B cell (primary cell): ENCODE results near the gene ZNF445. TPM values are rescaled to one million over a fixed set of nuclear protein-coding genes. Genes with fewer than 3 reads are reported as not detected.

Experiments used
- ATAC-seq: fragments of 200-7000 bp; cut with Tn5 transposase; one replicate; pipeline ENCODE4 v1.10.0; 2021; ENCODE audit warnings: low read depth, mild to moderate bottlenecking, moderate number of reproducible peaks, moderate library complexity
- CTCF ChIA-PET: fragments of 350-600 bp; sonication (Branson Sonifier 250); formaldehyde crosslinking; loops from one replicate; lab custom pipeline; 2021; ENCODE audit warnings: antibody characterized with exemption, inconsistent platforms; lab: Charles Lee
- POLR2A ChIA-PET: fragments of 350-600 bp; sonication (Branson Sonifier 250); formaldehyde crosslinking; loops from one replicate; lab custom pipeline; 2021; ENCODE audit warnings: antibody characterized with exemption; lab: Charles Lee
- DNase-seq: peaks from one replicate; pipeline ENCODE4 v3.0.0; 2013
- H2AFZ ChIP-seq: 2 replicates; pipeline ENCODE4 v1.6.1; 2012; ENCODE audit warnings: mild to moderate bottlenecking, low read depth, low read length; ENCODE audit not compliant: insufficient read depth, poor library complexity, severe bottlenecking
- H3K27ac ChIP-seq, 2 donors: 1 replicate in 1 of 2; 2 replicates in 1 of 2; pipeline ENCODE4 v1.5.1; 2012 to 2013; ENCODE audit warnings: low read length in 2 of 2, mild to moderate bottlenecking in 2 of 2, moderate library complexity in 1 of 2
- H3K27me3 ChIP-seq, 4 experiments: fragments of 200-600 bp in 1 of 4; sonication (generic) in 1 of 4; replicated peaks in 1 of 4; 1 replicate in 2 of 4; 2 replicates in 2 of 4; pipeline versions ENCODE4 v1.6.1 to v1.7.0; 2013 to 2016; ENCODE audit warnings: low read length in 3 of 4, mild to moderate bottlenecking in 2 of 4, mixed read lengths in 1 of 4, moderate library complexity in 1 of 4; ENCODE audit not compliant: insufficient read depth in 4 of 4, control insufficient read depth in 3 of 4; ENCODE audit errors: control extremely low read depth in 1 of 4
- H3K36me3 ChIP-seq, 2 experiments: replicated peaks in 1 of 2; 1 replicate in 1 of 2; 2 replicates in 1 of 2; pipeline versions ENCODE4 v1.6.1 to v1.7.1; 2013; ENCODE audit warnings: low read length in 1 of 2; ENCODE audit not compliant: insufficient read depth in 2 of 2, control insufficient read depth in 1 of 2; ENCODE audit errors: control extremely low read depth in 1 of 2, extremely low read depth in 1 of 2
- H3K4me1 ChIP-seq, 2 donors: fragments of 200-600 bp in 1 of 2; sonication (generic) in 1 of 2; 1 replicate in 1 of 2; 2 replicates in 1 of 2; pipeline versions ENCODE4 v1.5.1 to v1.6.1; 2013 to 2017; ENCODE audit warnings: low read length in 2 of 2; ENCODE audit not compliant: control insufficient read depth in 2 of 2, insufficient read depth in 2 of 2
- H3K4me2 ChIP-seq: replicated peaks from 2 replicates; pipeline ENCODE3; 2012; ENCODE audit warnings: mild to moderate bottlenecking, low read depth, low read length; ENCODE audit not compliant: poor library complexity, severe bottlenecking
- H3K4me3 ChIP-seq, 5 experiments: fragments of 200-600 bp in 1 of 5; sonication (generic) in 1 of 5; 1 replicate in 3 of 5; 2 replicates in 2 of 5; pipeline versions ENCODE4 v1.5.1 to v1.7.0; 2011 to 2016; ENCODE audit warnings: low read length in 4 of 5, mild to moderate bottlenecking in 4 of 5, low read depth in 2 of 5, control low read depth in 1 of 5, moderate library complexity in 1 of 5; ENCODE audit not compliant: insufficient read depth in 1 of 5; ENCODE audit errors: control extremely low read depth in 1 of 5, extremely low read depth in 1 of 5
- H3K79me2 ChIP-seq: fragments of 200-600 bp; sonication (generic); one replicate; pipeline ENCODE4 v1.6.0; 2016; ENCODE audit warnings: low read length; ENCODE audit not compliant: control insufficient read depth, insufficient read depth
- H3K9ac ChIP-seq: fragments of 200-600 bp; sonication (generic); 2 replicates; pipeline ENCODE4 v1.6.1; 2017; ENCODE audit warnings: mild to moderate bottlenecking, low read length, moderate library complexity
- H3K9me3 ChIP-seq, 3 donors: one replicate each; pipeline versions ENCODE4 v1.6.1 to v1.7.1; 2013; ENCODE audit warnings: low read length in 2 of 3; ENCODE audit not compliant: control insufficient read depth in 2 of 3, insufficient read depth in 1 of 3; ENCODE audit errors: control extremely low read depth in 1 of 3
- H4K20me1 ChIP-seq: 2 replicates; pipeline ENCODE4 v1.6.0; 2012; ENCODE audit warnings: mild to moderate bottlenecking, low read length; ENCODE audit not compliant: insufficient read depth, control insufficient read depth, poor library complexity, severe bottlenecking
- H3K27ac Mint-ChIP-seq: one replicate; pipeline ENCODE4 v1.8.0; 2021; ENCODE audit warnings: mixed read lengths
- H3K27me3 Mint-ChIP-seq: one replicate; pipeline ENCODE4 v1.8.0; 2021; ENCODE audit warnings: mixed read lengths
- H3K4me1 Mint-ChIP-seq: one replicate; pipeline ENCODE4 v1.8.0; 2021; ENCODE audit warnings: mixed read lengths
- H3K4me3 Mint-ChIP-seq: one replicate; pipeline ENCODE4 v1.8.0; 2021; ENCODE audit warnings: mixed read lengths
- H3K9me3 Mint-ChIP-seq: one replicate; pipeline ENCODE4 v1.8.0; 2022; ENCODE audit warnings: mixed read lengths; ENCODE audit not compliant: insufficient read depth
- EZH2 ChIP-seq: IDR thresholded peaks from 2 replicates; pipeline ENCODE4 v1.6.1; 2012; ENCODE audit warnings: borderline replicate concordance, low read depth, mild to moderate bottlenecking, moderate library complexity, low read length; ENCODE audit not compliant: insufficient read depth, poor library complexity, severe bottlenecking
- WGBS: methylation state at CpG from one replicate; pipeline ENCODE4 v1.1.5; 2013; ENCODE audit warnings: missing lambda C conversion rate; ENCODE audit not compliant: insufficient coverage; 5-methylcytosine and 5-hydroxymethylcytosine counted together
- intact Hi-C: fragments of 100-400 bp; cut with micrococcal nuclease; formaldehyde crosslinking; loops from one replicate; pipeline ENCODE4 v1.10.0; 2022
- polyA plus RNA-seq: library from polyadenylated mRNA; depleted of rRNA; stranded (reverse); fragments of >200 nt; gene quantifications from 2 replicates; pipeline ENCODE4 v1.2.3, GENCODE V29; 2012
- total RNA-seq, 2 donors: library from RNA; stranded (reverse); fragments of 120-200 nt in 1 of 2; gene quantifications; 1 replicate in 1 of 2; 2 replicates in 1 of 2; pipeline versions ENCODE4 v1.2.3 to v1.2.4, GENCODE V29; 2013 to 2022
- TF ChIP-seq, protein P1 (sequence below): fragments of 200-600 bp; IDR thresholded peaks from one replicate; pipeline ENCODE4 v1.8.0; 2022; ENCODE audit warnings: antibody characterized with exemption, mild to moderate bottlenecking

The ZNF445 gene
- total and polyA plus RNA-seq, 2 donors (not counting 1 experiment from before 2014, with no cell fraction given), result 2.6 to 29.7 TPM

DNA sequence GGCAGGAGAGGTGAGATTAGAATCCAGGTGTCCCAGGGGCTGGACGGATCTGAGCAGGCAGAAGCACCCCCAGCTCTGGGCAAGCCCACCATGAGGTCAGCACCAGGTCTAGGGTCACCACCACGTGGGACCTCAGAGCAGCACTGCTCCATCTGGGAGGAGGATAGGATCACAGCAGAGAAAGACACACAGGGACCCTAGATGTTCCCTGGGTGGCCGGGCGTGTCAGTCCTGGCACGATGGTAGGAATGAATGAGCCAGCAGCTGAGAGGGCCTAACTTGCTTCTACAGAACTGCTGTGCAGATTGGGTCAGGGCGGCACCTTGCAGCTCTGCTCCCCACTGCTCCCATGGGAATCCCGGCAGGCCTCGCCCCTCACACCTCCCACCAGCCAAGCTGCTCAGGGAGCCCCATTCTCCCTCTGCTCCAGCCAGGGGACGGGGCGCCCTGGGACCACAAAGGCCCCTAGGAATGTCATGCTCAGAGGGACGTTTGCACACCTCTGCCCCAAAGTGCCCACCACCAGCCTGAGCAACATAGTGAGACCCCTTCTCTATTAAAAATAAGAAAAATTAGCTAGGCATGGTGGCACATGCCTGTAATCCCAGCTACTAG lies 66.3 kb downstream of the ZNF445 start:
- H3K9me3 Mint-ChIP-seq, result no peaks in the 10 kb centered on the region
- no peaks in the 10 kb centered on the region for H4K20me1 ChIP-seq
- H3K4me2 ChIP-seq, result no peak overlapping the region
- no peaks in the 10 kb centered on the region for H3K4me1 ChIP-seq
- no peak for TF ChIP-seq EZH2
- TF ChIP-seq, protein P1, sequence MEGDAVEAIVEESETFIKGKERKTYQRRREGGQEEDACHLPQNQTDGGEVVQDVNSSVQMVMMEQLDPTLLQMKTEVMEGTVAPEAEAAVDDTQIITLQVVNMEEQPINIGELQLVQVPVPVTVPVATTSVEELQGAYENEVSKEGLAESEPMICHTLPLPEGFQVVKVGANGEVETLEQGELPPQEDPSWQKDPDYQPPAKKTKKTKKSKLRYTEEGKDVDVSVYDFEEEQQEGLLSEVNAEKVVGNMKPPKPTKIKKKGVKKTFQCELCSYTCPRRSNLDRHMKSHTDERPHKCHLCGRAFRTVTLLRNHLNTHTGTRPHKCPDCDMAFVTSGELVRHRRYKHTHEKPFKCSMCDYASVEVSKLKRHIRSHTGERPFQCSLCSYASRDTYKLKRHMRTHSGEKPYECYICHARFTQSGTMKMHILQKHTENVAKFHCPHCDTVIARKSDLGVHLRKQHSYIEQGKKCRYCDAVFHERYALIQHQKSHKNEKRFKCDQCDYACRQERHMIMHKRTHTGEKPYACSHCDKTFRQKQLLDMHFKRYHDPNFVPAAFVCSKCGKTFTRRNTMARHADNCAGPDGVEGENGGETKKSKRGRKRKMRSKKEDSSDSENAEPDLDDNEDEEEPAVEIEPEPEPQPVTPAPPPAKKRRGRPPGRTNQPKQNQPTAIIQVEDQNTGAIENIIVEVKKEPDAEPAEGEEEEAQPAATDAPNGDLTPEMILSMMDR, result no peak
- no peaks in the 10 kb centered on the region for H3K9me3 ChIP-seq
- ChIA-PET POLR2A (no interaction called here), CTCF (no interaction called here)
- H3K27me3 ChIP-seq, result no peaks in the 10 kb centered on the region
- no peak overlapping the region for H3K4me3 Mint-ChIP-seq
- no peak overlapping the region for H3K27ac ChIP-seq
- H3K27me3 Mint-ChIP-seq, result no peaks in the 10 kb centered on the region
- 90% methylated on average over 10 of the region's 11 CpGs for WGBS
- ATAC-seq, result no peak
- H3K9ac ChIP-seq, result no peak overlapping the region
- H3K27ac Mint-ChIP-seq, result no peak overlapping the region
- H3K79me2 ChIP-seq, result no peaks in the 10 kb centered on the region
- intact Hi-C loops, result no loop called here
- no peak overlapping the region for H3K4me3 ChIP-seq
- H3K4me1 Mint-ChIP-seq, result no peaks in the 10 kb centered on the region
- H2AFZ ChIP-seq, result no peak overlapping the region
- no peaks in the 10 kb centered on the region for H3K36me3 ChIP-seq
- no peak for DNase-seq

- POLR2A ChIA-PET, result no interaction called here
- 79% methylated on average over 2 of the region's 4 CpGs for WGBS
- TF ChIP-seq EZH2, result no peak
- TF ChIP-seq, protein P1, result no peak
Measured at GRCh38 chr3:44409640-44410410, 67.6 kb downstream of the ZNF445 start.

More at GRCh38 chr3:44409640-44410410, 67.6 kb downstream of the ZNF445 start:
- Histone ChIP-seq H3K36me3 (no peaks in the 10 kb centered on the region), H3K9me3 (no peaks in the 10 kb centered on the region), H3K27me3 (no peaks in the 10 kb centered on the region), H3K27ac (no peak overlapping the region), H2AFZ (no peak overlapping the region), H3K4me2 (no peak overlapping the region), H3K4me3 (no peak overlapping the region), H3K9ac (no peak overlapping the region), H3K79me2 (no peaks in the 10 kb centered on the region), H4K20me1 (no peaks in the 10 kb centered on the region), H3K4me1 (no peaks in the 10 kb centered on the region)
- intact Hi-C loops, result no loop called here
- DNase-seq, result no peak
- H3K27ac Mint-ChIP-seq, result no peak overlapping the region
- CTCF ChIA-PET, result no interaction called here
- no peaks in the 10 kb centered on the region for H3K9me3 Mint-ChIP-seq
- ATAC-seq, result no peak
- no peak overlapping the region for H3K4me3 Mint-ChIP-seq
- H3K4me1 Mint-ChIP-seq, result no peaks in the 10 kb centered on the region
- no peaks in the 10 kb centered on the region for H3K27me3 Mint-ChIP-seq
